ENCODE measurements around the gene CDKAL1. TPM values are rescaled to one million over a fixed set of nuclear protein-coding genes. Genes with fewer than 3 reads are reported as not detected.

CDKAL1 gene
- total and polyA plus RNA-seq, 10 of the 15 experiments (the other 5 are each of a cell fraction or from before 2014, with no cell fraction given): 10.7 to 26.9 (median 17.3) TPM

DNA sequence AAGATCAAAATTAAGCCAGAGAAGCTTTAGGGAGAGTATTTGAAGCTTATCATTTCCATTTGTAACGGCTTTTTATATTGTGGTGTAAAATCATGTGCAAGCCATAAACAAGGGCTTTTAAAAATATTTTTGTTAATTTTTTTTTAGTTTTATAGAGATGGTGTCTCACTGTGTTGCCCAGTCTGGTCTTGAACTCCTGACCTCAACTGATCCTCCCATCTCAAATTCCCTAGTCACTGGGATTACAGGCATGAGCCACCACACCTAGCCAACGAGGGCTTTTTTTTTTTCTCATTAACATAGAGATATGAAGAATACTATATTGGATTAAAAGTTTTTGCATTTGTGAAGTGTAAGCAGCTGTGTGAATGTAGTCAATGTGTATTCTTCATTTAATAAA lies 29.1 kb downstream of the CDKAL1 start (continued):
- no peak for TF ChIP-seq SIN3A (IDR thresholded peaks at IDR 0.05; ENCODE audit: low read depth, low read length)
- TF ChIP-seq CBFB (IDR thresholded peaks at IDR 0.05; ENCODE audit: low read depth): no peak

- no peaks in the 10 kb centered on the region for H3K27me3 ChIP-seq (replicated peaks in 1 of 2; ENCODE audit: control insufficient read depth in 2 of 2, insufficient read depth in 2 of 2, low read length in 1 of 2)
- H2AFZ ChIP-seq (ENCODE audit: control insufficient read depth, low read depth, low read length): no peak overlapping the region
- CTCF ChIA-PET: interaction anchor here (0.6 to 5.9 kb wide), 44 partner anchors 9 to 1906 kb away, joined by 3 to 137 read pairs (median 4); partner anchors contain the start of gene SOX4
- intact Hi-C loops (cut with micrococcal nuclease; ENCODE audit: unreplicated experiment): loop anchor here (1.0 to 10.0 kb wide), 6 partner anchors 141 to 1371 kb away; no protein-coding TSS in a partner anchor
- H3K4me1 ChIP-seq (ENCODE audit: control insufficient read depth, insufficient read depth, low read length): peaks cover 5% of the 10 kb centered on the region
- peak overlapping the region; percentile 64; the same call in 1 of the 2 replicates for H3K4me2 ChIP-seq (ENCODE audit: control insufficient read depth, insufficient read depth)
- RAD21 ChIA-PET (ENCODE audit: unreplicated experiment): interaction anchor here (0.7 to 4.2 kb wide), 34 partner anchors 9 to 1461 kb away, joined by 3 to 83 read pairs (median 4); partner anchors contain the start of gene SOX4
- no peak overlapping the region for H3K9ac ChIP-seq (ENCODE audit: control insufficient read depth, insufficient read depth, low read length)
- no peak overlapping the region for H3K4me3 ChIP-seq
- SMC1A ChIA-PET (ENCODE audit: uncharacterized antibody, unreplicated experiment): interaction anchor here (0.6 to 5.6 kb wide), 40 partner anchors 9 to 1495 kb away, joined by 3 to 62 read pairs (median 4); partner anchors contain the start of gene SOX4
- FAIRE-seq: no peak
- in situ Hi-C loops (cut with MboI): loop anchor here (5.0 to 25.0 kb wide), 3 partner anchors 873 to 1373 kb away; no protein-coding TSS in a partner anchor
- peak overlapping the region; percentile 61 for H3K27ac ChIP-seq (ENCODE audit: control insufficient read depth, insufficient read depth)
- BruUV-seq (replicated peaks): TSS peak; percentile 91
- H3K9me3 ChIP-seq (replicated peaks; ENCODE audit: control insufficient read depth, insufficient read depth, low read length): no peaks in the 10 kb centered on the region; the same call in 2 of the 3 replicates
- DNase-seq (ENCODE audit: low read depth, low spot score): no peak
- no peaks in the 10 kb centered on the region for H4K20me1 ChIP-seq (ENCODE audit: control insufficient read depth, insufficient read depth)
- peaks cover 0 to 2% of the 10 kb centered on the region in 2 experiments; a peak in 2 of 4 replicates for H3K36me3 ChIP-seq (ENCODE audit: control insufficient read depth in 2 of 2, insufficient read depth in 2 of 2, low read length in 1 of 2)
- no peaks in the 10 kb centered on the region; the same call in 1 of the 2 replicates for H3K79me2 ChIP-seq (ENCODE audit: control insufficient read depth, insufficient read depth, low read length)
- ATAC-seq: peak; percentile 39; the same call in 2 of the 3 replicates
- POLR2A ChIA-PET: interaction anchor here (1.1 to 1.8 kb wide), 2 partner anchors 1025 to 1031 kb away, joined by 3 to 6 read pairs; no protein-coding TSS in a partner anchor
- no peak for TF ChIP-seq KAT2A (conservative IDR thresholded peaks at IDR 0.05; ENCODE audit: control insufficient read depth, low read depth, low read length)
- no peak for TF ChIP-seq EED (IDR thresholded peaks at IDR 0.05; ENCODE audit: low read depth)
- no peak for TF ChIP-seq CREB1 (IDR thresholded peaks at IDR 0.05; ENCODE audit: low read depth)
- no peak for TF ChIP-seq STAT3 (IDR thresholded peaks at IDR 0.05; ENCODE audit: low read depth, low read length)
- TF ChIP-seq, protein P1, sequence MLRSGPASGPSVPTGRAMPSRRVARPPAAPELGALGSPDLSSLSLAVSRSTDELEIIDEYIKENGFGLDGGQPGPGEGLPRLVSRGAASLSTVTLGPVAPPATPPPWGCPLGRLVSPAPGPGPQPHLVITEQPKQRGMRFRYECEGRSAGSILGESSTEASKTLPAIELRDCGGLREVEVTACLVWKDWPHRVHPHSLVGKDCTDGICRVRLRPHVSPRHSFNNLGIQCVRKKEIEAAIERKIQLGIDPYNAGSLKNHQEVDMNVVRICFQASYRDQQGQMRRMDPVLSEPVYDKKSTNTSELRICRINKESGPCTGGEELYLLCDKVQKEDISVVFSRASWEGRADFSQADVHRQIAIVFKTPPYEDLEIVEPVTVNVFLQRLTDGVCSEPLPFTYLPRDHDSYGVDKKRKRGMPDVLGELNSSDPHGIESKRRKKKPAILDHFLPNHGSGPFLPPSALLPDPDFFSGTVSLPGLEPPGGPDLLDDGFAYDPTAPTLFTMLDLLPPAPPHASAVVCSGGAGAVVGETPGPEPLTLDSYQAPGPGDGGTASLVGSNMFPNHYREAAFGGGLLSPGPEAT (IDR thresholded peaks at IDR 0.05; ENCODE audit: low read depth): no peak
- no peak for TF ChIP-seq RAD51 (IDR thresholded peaks at IDR 0.05)
- no peak for TF ChIP-seq EP300 (IDR thresholded peaks at IDR 0.05; ENCODE audit: borderline replicate concordance in 1 of 2, control insufficient read depth in 1 of 2, low read depth in 2 of 2, low read length in 2 of 2)
- TF ChIP-seq CHD2 (IDR thresholded peaks at IDR 0.05; ENCODE audit: borderline replicate concordance, low read depth, low read length): no peak
- TF ChIP-seq KLF5 (IDR thresholded peaks at IDR 0.05; ENCODE audit: partially characterized antibody): no peak
- TF ChIP-seq BHLHE40 (IDR thresholded peaks at IDR 0.05; ENCODE audit: borderline replicate concordance in 1 of 2, low read depth in 2 of 2, low read length in 1 of 2): no peak
- no peak for TF ChIP-seq ZNF217 (IDR thresholded peaks at IDR 0.05)
- TF ChIP-seq RAD21 (IDR thresholded peaks at IDR 0.05; ENCODE audit: insufficient read depth, low read depth, low read length): peak; percentile 36; the same call in 1 of the 2 replicates
- TF ChIP-seq IRF5 (IDR thresholded peaks at IDR 0.05; ENCODE audit: borderline replicate concordance): no peak
- TF ChIP-seq PML (IDR thresholded peaks at IDR 0.05; ENCODE audit: low read length): no peak
- peak; percentile 38; the same call in 1 of the 2 replicates for TF ChIP-seq ZNF384 (IDR thresholded peaks at IDR 0.05; ENCODE audit: borderline replicate concordance, low read depth, low read length)
- TF ChIP-seq, protein P2, sequence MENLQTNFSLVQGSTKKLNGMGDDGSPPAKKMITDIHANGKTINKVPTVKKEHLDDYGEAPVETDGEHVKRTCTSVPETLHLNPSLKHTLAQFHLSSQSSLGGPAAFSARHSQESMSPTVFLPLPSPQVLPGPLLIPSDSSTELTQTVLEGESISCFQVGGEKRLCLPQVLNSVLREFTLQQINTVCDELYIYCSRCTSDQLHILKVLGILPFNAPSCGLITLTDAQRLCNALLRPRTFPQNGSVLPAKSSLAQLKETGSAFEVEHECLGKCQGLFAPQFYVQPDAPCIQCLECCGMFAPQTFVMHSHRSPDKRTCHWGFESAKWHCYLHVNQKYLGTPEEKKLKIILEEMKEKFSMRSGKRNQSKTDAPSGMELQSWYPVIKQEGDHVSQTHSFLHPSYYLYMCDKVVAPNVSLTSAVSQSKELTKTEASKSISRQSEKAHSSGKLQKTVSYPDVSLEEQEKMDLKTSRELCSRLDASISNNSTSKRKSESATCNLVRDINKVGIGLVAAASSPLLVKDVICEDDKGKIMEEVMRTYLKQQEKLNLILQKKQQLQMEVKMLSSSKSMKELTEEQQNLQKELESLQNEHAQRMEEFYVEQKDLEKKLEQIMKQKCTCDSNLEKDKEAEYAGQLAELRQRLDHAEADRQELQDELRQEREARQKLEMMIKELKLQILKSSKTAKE (IDR thresholded peaks at IDR 0.05; ENCODE audit: low read depth, poor library complexity, severe bottlenecking): no peak
Observed at GRCh38 chr6:20564269-20564668, 30.0 kb downstream of the CDKAL1 start.
